Fibroblast of skin of back (primary cell): Measurements from ENCODE around the gene SLCO4A1. TPM values are rescaled to one million over a fixed set of nuclear protein-coding genes. Genes with fewer than 3 reads are reported as not detected.
A peak's percentile ranks its signal among the peaks of the same experiment; 100 is the strongest.

ENCODE experiments used
- DNase-seq: peaks from one replicate; pipeline ENCODE4 v3.0.0-alpha.2; 2013
- polyA plus RNA-seq, 2 experiments: library from polyadenylated mRNA; unstranded; fragments of 120-200 nt; gene quantifications; one replicate each; pipeline ENCODE4 v1.2.1, GENCODE V29; 2013; ENCODE audit not compliant: insufficient read length in 2 of 2

The SLCO4A1 gene, protein sequence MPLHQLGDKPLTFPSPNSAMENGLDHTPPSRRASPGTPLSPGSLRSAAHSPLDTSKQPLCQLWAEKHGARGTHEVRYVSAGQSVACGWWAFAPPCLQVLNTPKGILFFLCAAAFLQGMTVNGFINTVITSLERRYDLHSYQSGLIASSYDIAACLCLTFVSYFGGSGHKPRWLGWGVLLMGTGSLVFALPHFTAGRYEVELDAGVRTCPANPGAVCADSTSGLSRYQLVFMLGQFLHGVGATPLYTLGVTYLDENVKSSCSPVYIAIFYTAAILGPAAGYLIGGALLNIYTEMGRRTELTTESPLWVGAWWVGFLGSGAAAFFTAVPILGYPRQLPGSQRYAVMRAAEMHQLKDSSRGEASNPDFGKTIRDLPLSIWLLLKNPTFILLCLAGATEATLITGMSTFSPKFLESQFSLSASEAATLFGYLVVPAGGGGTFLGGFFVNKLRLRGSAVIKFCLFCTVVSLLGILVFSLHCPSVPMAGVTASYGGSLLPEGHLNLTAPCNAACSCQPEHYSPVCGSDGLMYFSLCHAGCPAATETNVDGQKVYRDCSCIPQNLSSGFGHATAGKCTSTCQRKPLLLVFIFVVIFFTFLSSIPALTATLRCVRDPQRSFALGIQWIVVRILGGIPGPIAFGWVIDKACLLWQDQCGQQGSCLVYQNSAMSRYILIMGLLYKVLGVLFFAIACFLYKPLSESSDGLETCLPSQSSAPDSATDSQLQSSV
- polyA plus RNA-seq (2013, experiment 1 of 2; ENCODE audit: insufficient read length): 0.05 TPM
- polyA plus RNA-seq (2013, experiment 2 of 2; ENCODE audit: insufficient read length): not detected

DNA sequence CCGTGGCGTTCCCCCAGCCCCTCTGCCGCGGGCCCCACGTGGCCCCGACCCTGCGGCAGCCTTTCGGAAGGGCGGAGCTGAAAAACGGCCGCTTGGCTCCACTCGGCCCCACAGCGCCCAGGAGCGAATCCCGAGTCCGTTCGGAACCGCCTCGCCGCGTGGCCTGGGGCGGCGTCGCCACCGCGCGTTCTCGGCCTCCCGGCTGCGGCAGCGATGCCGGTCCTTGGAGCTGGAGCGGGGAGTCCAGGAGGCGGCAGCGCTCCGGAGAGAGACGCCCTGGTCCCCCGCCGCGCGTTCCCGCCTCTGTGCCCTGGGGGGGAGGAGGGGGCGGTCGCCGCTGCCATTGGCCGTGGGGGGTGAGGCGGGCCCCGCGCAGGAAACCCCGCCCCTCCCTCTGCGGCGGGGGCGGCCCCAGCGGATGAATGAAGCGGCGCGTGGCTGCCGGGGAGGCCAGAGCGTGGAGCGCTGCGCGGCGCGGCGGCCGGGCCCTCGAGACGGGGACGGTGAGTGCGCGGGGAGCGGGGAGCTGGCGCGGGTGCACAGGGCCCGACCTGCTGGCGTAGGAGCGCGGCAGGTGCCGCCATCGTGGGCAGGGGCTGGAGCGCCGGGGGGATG, at the start of gene SLCO4A1:
SLCO4A1 (plus strand) TSS at position 453 of the 615 bp plus-strand sequence. CDS start 13,952 bp downstream, outside the sequence.
- DNase-seq: peak; percentile 50

DNA sequence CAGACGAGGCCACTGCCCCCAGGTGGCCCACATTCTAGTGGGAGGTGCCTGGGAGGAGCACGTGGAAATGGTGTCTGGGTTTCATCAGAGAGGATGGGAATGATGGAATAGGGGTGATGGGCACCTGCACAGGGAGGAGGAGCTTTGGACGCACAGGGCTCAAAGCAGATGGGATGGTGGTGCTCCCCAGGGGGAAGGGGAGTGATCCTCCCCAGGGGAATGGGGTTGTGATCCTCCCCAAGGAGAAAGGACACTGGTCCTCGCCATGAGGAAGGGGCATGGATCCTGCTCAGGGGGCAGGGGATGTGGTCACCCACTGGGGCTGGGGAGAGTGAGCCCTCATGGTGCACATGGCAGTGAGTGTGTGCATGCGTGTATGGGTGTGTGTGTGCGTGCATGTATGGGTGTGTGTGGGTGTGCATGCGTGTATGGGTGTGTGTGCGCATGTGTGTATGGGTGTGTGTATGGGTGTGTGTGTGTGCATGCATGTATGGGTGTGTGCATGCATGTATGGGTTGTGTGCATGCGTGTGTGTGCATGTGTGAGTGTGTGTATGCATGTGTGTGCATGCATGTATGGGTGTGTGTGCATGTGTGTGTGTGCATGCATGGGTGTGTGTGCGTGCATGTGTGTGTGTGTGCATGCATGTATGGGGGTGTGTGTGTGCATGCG, 49.7 kb upstream of the SLCO4A1 start:
- no peak for DNase-seq

DNA sequence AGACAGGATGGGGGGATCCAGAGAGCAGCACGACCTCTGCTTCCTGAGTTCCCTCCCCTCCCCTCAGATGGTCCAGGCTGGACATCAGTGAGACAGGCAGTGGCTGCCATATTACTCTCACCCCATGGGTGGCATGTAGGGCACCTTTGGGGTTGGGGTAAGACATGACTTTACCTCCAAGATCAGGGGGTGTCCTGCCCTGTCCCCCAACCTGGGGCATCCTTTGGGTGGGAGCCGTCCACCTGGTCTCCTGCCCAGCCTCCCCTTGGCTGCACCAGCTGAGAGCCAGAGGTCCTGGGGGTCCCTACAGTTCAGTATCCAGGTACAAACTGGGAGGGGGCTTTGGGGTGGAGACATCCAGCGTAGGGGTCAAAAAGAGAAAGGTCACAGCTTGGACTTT, 48.7 kb upstream of the SLCO4A1 start:
- DNase-seq: no peak

DNA sequence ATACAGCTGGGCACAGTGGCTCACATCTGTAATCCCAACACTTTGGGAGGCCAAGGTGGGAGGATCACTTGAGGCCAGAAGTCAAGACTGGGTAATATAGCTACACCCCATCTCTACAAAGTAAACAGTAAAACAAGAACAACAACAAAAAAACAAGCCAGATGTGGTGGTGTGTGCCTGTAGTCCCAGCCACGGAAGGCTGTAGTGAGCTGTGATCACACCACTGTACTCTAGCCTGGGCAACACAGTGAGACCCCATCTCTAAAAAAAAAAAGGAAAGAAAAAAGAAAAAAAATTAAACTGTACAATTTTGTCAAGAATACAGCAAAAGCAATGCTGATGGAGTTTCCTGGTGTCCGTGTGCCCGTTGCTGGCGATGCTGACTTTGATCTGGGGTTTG, 47.2 kb upstream of the SLCO4A1 start:
- no peak for DNase-seq

DNA sequence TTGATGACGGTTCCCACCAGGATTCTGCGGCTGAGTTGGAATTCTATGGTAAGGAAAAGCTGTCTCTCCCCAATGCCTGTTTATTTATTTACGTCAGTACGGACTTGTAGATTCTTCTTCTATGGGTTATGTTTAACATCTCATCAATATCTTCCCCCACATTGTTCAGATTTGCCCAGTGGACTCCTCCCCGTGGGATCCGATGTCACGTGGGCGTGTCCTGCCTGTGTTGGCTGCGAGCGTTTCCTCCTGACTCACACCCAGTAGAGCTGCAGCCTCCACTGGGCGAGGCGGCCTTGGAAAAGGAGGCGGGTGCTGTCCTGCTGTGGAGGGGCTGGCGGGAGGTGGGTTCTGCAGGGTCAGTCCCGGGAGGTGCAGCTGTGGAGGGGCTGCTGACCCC, 46.8 kb upstream of the SLCO4A1 start:
- DNase-seq: peak; percentile 41

DNA sequence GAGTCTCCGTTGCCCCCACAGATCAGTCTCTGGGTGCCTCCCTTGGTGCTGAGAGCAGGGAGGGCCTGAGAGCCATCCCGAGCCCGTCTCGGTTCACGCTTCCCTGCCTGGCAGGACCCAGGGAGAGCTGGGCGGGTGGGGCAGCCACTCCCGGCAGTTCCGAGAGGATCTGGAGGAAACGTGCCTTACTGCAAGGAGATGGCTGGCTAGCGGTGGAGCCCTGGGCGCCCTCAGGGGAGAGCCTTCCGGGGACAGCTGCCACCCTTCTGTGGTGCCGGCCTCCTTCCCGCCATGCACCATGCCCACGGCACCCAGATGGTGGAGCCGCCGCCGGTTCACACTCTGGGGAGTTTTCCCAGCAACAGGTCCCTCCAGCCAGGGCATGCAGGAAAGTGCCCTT, 45.8 kb upstream of the SLCO4A1 start:
- DNase-seq: no peak

DNA sequence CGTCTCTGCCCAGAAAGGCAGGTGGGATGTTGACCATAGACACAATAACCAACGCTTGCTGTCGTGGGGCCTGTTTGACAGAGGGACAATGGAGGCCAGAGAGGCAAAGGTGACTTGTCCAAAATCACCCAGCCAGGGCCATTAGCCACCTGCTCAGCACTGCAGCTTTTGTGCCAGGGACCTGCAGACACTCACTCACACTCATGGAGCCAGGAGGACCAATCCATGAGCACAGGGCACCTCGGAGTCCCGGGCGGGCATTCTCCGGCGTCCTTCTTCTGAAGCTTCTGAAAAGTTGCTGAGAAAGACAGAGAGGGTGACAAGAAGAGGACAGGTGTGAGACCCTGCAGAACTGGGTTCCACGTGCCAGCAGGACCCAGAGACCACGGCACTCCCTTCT, 45.4 kb upstream of the SLCO4A1 start:
- DNase-seq: no peak

DNA sequence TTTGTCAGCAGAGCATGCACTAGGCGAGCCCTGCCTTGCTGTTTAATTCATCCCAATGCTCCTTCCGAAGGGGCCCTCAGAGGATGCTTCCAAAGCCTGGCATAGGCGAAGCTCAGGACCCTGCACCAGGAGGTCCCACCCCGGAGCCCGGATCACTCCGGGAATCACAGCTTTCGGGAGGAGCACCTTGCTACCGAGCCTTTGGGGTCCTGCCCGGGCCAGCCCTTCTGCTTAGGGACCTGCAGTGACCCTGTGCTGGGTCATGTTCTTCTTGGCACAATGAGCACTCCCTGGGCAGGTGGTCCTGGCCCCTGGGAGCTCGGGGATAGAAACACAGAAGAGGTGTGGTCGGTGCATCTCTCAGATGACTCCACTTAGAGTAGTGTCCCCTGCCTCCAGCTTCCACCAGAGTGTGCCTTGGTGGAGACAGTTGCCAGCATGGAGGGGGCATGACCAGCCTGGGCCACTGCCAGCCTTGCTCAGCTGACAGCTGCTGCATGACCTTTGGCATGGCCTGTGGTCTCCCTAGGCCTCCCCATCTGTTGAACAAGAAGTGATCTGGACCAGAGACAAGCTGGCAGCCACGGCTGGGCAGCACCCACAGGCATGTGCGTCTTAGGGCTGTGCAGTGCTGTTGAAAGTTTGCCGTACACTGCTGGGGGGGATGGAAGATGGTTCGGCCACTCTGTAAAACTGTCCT, 44.7 kb upstream of the SLCO4A1 start:
- no peak for DNase-seq

DNA sequence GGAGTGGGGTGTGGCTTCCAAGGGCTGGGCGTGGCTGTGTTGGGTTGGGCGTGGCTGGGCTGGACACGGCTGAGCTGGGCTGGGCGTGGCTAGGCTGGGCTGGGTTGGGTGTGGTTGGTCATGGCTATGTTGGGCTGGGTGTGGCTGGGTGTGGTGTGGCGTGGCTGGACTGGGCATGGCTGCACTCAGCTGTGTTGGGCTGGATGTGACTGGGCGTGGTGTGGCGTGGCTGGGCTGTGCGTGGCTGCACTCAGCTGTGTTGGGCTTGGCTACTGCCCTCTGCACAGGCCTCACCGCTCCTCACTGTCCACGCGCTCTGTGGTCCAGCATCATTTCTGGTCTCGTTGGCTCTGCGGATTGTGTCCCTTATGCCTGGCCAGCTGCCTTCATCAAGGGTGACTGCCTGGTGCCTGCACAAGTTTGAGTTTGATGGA, 43.5 kb upstream of the SLCO4A1 start:
- no peak for DNase-seq

DNA sequence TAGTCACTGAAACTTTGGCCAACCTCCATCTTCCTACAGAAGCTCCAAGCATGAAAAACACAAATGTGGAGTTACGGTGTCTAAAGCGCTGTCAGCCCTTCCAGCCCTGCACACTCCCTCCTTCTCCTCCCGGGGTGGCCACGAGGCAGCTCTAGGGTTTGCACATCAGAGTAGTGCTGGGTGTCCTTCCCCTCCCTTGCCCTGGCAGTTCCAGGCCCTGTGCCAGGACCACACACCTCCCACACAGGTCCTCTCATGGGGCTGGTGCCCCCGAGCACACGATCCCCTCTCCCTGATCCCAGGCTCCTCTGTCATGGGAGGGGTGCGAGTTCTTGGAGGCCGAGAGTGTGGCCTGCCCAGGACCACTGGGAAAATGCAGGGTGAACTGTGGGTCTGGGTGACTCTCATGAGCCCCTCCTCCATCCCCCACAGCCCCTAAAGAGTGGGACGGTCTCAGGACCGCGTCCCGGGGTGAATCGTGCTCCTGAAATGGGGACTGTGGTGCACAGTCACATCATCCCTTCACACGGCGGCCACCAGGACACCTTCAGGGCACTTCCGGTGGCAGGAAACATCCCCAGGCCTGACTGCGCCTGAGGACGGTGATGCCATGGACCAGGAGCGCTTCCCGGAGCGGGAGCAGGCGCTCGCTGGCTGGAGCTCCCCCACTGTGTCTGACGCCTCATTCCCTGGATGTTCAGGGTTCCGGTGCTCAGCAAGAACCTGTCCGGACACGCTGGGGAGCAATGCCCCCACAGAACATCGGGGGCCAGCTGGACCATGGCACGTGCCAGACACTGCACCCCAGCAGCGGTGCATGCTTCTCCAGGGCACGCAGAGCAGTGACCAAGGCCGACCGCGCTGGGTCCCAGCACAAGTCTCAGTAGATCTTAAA, 42.8 kb upstream of the SLCO4A1 start:
- DNase-seq: no peak

DNA sequence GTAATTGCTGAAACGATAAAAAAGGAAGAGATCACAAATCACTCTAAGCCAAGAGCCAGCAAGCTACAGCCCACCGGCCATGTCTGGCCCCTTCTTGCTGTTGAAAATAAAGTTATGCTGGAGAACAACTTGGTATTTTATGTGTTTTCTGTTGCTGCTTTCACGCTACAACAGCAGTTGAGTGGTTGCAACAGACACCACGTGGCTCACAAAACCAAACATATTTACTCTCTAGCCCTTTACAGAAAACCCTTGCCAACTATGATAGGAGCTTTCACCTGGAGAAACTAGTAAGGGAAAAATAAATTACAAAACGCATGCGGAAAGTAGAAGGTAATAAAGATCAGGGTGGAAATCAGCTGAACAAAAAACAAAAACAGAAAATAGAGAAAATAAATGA, 41.1 kb upstream of the SLCO4A1 start:
- no peak for DNase-seq

DNA sequence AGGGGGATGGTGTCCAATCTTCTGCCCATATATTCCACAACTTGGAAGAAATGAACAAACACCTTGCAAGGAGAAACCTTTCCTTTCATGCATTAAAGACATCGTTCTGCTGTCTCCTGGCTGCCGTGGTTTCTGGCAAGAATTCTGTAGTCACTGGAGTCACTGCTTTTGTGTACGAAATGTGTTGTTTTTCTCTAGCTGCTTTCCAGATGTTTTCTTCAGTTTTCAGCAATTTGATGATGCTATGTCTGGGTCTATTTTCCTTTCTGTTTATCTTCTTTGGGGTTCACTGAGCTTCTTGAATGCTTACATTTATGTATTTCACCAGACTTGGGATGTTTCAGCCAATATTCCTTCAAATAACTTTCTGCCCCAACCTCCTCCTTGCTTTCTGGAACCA, 40.6 kb upstream of the SLCO4A1 start:
- DNase-seq: no peak

DNA sequence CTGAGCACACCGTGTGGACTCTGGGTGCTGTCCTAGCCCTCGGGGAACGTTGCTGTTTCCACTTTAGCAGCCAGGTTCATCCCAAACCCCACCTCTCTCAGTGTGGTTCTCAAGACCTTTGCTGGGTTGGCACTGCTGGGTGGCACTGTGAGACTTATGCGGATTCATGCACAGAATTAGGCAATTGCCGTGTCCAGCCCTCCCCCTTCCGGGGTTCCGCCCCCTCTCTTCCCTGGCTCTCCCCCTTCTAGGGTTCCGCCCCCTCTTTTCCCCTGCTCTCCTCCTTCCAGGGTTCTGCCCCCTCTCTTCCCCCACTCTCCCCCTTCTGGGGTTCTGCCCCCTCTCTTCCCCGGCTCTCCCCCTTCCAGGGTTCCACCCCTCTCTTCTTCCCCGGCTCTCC, 39.8 kb upstream of the SLCO4A1 start:
- no peak for DNase-seq

DNA sequence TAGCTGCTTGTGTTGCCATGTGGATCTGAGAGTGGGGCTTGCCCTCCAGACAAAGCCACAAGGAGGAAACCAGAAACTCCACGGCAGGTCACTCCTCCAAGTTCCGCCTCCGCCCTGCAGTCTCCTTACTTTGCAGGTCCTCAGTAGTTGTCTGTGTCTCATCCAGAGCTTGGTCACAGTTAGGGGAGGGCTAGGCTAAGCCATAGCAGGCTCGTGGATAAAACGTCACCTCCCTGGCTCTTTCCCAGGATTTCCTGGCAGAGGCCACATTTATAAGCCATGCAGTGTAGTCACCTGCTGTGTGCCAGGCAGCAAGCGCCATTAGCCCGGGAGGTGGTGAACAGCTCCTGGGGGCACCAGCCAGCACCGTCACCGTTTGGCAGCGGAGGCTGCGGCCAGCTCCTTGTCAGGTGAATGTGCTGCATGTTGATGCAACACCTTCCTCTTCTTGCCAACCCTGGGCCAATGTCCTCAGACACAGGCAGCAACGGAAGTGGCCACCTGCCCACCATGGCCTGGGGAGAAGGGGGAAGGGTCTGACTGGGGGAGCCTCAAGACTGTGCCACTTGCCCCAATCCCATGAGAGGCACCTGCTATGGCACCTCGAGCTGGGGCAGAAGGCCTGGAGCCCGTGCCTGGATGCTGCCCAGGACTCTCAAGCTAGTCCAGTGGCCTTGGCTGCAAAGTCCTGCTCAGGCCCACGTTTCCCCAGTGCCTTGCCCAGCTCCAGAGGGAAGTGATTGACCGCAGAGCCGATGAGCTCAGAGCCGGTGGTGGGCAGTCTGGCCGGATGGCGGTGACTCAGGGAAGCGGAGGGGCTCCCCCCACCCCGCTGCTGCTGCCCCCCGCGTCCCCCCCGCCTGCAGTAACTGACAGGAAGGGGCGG, 39.0 kb upstream of the SLCO4A1 start:
- no peak for DNase-seq

DNA sequence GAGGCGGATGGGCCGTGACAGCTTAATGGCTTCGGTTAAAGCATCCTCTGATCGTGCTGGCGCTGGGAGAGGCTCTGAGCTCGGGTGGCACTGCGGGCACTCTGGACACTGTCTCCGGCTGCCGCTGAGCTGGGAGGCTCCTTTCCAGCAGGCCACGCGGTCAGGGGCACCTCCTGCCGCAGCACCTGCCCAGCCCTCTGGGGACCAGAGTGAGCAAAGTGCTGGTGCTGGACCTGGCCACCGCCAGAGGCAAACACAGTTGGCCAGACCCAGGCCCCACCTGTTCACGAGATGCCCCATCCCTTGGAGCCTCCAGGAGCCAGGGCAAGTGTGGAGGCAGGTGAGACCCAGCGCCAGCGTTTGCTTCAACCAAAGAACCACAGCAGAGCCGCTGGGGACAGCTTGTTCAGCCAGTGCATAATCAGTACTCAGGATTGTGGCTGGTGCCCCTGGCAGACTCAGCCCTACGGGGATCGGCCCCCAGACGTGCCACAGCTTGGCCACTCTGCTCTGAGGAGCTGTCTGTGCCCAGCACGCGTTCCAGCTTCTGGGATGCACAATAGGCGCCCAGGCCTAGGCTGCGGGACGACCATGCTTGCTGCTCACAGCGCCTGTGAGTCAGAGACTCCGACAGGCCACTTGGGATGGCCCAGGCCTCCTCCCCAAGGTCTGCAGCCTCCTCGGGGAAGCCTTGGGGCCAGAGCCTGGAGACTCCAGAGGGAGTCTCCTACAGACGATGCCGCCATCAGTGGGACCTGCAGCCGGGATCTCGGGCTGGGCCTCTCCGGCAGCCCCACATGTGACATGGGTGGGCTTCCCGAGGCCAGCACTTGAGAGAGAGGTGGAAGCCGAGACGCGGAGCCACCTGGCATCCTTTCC, 38.2 kb upstream of the SLCO4A1 start:
- no peak for DNase-seq

DNA sequence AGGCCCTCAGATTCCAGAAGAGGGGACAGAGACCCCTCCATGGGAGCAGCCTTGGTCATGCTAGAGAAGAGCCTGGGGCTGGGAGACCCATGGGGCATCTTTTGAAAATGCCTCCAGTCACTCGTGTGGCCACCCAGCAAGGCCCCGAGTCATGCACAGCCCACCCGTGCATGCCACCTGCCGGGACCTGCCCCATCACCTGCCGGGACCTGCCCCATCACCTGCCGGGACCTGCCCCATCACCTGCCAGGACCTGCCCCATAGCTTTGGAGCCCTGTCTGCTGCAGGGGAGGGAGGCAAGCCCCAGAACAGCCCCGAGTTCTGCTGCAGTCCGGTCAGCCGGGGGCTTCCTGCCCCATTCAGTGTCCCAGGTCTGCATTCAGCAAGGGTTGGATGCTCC, 37.5 kb upstream of the SLCO4A1 start:
- DNase-seq: no peak

DNA sequence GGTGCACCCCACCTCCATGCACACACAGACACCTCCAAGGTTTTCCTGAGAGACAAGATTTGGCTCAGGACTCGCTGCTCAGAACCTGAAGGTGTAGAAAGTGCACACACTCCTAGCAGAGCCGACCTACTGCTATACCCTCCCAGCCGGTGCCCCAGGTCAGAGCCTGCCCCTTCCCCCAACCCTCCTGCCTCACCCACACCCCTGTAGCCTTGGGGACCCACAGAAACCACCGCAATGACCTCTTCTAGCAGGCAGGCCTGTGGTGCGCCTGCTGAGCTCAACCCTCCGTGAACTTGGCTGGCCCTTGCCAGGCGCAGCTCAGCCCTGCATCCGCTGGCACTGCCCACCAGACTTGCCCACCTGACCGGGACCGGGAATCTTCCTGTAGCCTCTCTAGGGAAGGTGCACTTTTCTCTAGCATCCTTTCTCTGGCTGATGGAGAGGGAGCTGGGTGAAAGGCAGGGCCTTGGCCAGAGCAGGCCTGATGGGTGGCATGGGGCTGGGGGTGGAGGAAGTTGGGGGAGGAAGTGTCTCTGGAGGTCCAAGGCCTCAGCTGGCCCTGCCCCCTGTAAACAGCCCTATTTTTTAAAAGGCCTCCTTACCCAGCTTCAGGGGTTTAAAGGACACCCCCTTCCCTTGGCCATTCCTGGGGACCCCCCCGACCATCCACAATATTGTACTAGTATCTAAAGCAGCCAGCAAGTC, 36.9 kb upstream of the SLCO4A1 start:
- no peak for DNase-seq

DNA sequence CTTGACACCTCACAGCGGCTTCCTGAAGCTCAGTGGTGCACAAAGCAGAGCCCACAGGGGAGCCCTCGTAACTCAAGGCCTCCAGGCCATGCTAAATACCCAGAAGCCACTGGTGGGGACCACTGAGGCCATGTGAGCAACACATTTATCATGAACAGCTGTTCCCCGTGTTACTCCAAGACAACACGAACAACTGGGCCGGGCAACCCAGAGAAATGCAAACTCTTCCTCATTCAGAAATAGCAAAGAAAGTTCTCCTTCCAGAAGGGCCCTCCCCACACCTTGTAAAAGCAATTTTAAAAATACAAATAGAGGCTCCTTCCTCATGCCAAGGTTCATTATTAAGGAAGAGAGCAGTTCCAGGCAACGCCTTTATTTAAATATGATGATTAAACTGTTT, 36.3 kb upstream of the SLCO4A1 start:
- no peak for DNase-seq
